HepG2 (cell line): ENCODE measurements around the gene B4GALT5. TPM values are rescaled to one million over a fixed set of nuclear protein-coding genes. Genes with fewer than 3 reads are reported as not detected.

Experiments
- ASH2L ChIP-seq: fragments of 300-600, 200-600 bp; sonication (generic); IDR thresholded peaks from 2 replicates; pipeline ENCODE4 v1.7.0; 2017; ENCODE audit warnings: low read depth, mild to moderate bottlenecking, moderate library complexity, mixed read lengths, low read length; ENCODE audit not compliant: insufficient read length
- EED ChIP-seq: sonication (generic); formaldehyde crosslinking; IDR thresholded peaks from 2 replicates; pipeline ENCODE4 v1.5.0; 2020; ENCODE audit warnings: mild to moderate bottlenecking, missing genetic modification reagents
- KMT2B ChIP-seq: IDR thresholded peaks from 2 replicates; pipeline ENCODE4 v1.6.1; 2016; ENCODE audit warnings: missing genetic modification reagents, missing compliant biosample characterization
- LCORL ChIP-seq, 2 experiments: fragments of 450-650 bp in 1 of 2; sonication (generic) in 1 of 2; formaldehyde crosslinking in 1 of 2; IDR thresholded peaks; 2 replicates each; pipeline versions ENCODE4 v1.5.0 to v1.6.1; 2017 to 2020; ENCODE audit warnings: antibody characterized with exemption in 1 of 2, missing genetic modification reagents in 1 of 2
- MEF2D ChIP-seq: sonication (generic); formaldehyde crosslinking; IDR thresholded peaks from 2 replicates; pipeline ENCODE4 v1.5.1; 2020; ENCODE audit warnings: mild to moderate bottlenecking, missing genetic modification reagents
- MXI1 ChIP-seq: IDR thresholded peaks from 3 replicates; pipeline ENCODE4 v1.6.1; 2012; ENCODE audit warnings: low read depth, low read length, inconsistent platforms, borderline replicate concordance
- NFATC3 ChIP-seq: sonication (generic); formaldehyde crosslinking; IDR thresholded peaks from 2 replicates; pipeline ENCODE4 v1.5.1; 2020; ENCODE audit warnings: mild to moderate bottlenecking, missing genetic modification reagents
- PRDM15 ChIP-seq: sonication (generic); formaldehyde crosslinking; IDR thresholded peaks from 2 replicates; pipeline ENCODE4 v1.4.0; 2020; ENCODE audit warnings: missing genetic modification reagents
- RFXAP ChIP-seq: sonication (generic); formaldehyde crosslinking; IDR thresholded peaks from 2 replicates; pipeline ENCODE4 v1.4.0; 2020; ENCODE audit warnings: missing genetic modification reagents, borderline replicate concordance
- RXRB ChIP-seq: IDR thresholded peaks from 2 replicates; pipeline ENCODE4 v1.6.1; 2016; ENCODE audit warnings: borderline replicate concordance, missing genetic modification reagents, missing compliant biosample characterization
- SAFB2 ChIP-seq: sonication (generic); formaldehyde crosslinking; IDR thresholded peaks from 2 replicates; pipeline ENCODE4 v1.5.1; 2020; ENCODE audit warnings: missing genetic modification reagents, low read depth, mild to moderate bottlenecking, borderline replicate concordance
- SALL1 ChIP-seq: sonication (generic); formaldehyde crosslinking; IDR thresholded peaks from 2 replicates; pipeline ENCODE4 v1.8.0; 2022; ENCODE audit warnings: mild to moderate bottlenecking, missing genetic modification reagents
- SMC3 ChIP-seq: IDR thresholded peaks from 2 replicates; pipeline ENCODE4 v1.6.1; 2011; ENCODE audit warnings: low read length, improper control_type of control experiment
- SP140L ChIP-seq: sonication (generic); formaldehyde crosslinking; IDR thresholded peaks from 2 replicates; pipeline ENCODE4 v1.4.0; 2020; ENCODE audit warnings: missing genetic modification reagents, borderline replicate concordance
- ZBTB33 ChIP-seq: sonication (generic); formaldehyde crosslinking; IDR thresholded peaks from 2 replicates; pipeline ENCODE4 v1.4.0; 2020; ENCODE audit warnings: missing genetic modification reagents
- ZFY ChIP-seq: sonication (generic); formaldehyde crosslinking; IDR thresholded peaks from 2 replicates; pipeline ENCODE4 v1.4.0; 2020; ENCODE audit warnings: missing genetic modification reagents
- ZNF121 ChIP-seq: sonication (generic); formaldehyde crosslinking; IDR thresholded peaks from 2 replicates; pipeline ENCODE4 v1.5.0; 2020; ENCODE audit warnings: mild to moderate bottlenecking, missing genetic modification reagents
- ZNF230 ChIP-seq: sonication (generic); formaldehyde crosslinking; IDR thresholded peaks from 2 replicates; pipeline ENCODE4 v1.4.0; 2020; ENCODE audit warnings: mild to moderate bottlenecking, missing genetic modification reagents
- ZNF24 ChIP-seq: fragments of 450-650 bp; IDR thresholded peaks from 2 replicates; pipeline ENCODE4 v1.6.1; 2017; ENCODE audit warnings: antibody characterized with exemption, mild to moderate bottlenecking
- ZNF263 ChIP-seq: sonication (generic); formaldehyde crosslinking; IDR thresholded peaks from 2 replicates; pipeline ENCODE4 v1.4.0; 2020; ENCODE audit warnings: missing genetic modification reagents
- ZNF580 ChIP-seq: IDR thresholded peaks from 2 replicates; pipeline ENCODE4 v1.6.1; 2016; ENCODE audit warnings: low read depth, borderline replicate concordance
- ZNF644 ChIP-seq: IDR thresholded peaks from 2 replicates; pipeline ENCODE4 v1.6.1; 2016; ENCODE audit warnings: low read depth
- ZNF83 ChIP-seq: sonication (generic); formaldehyde crosslinking; IDR thresholded peaks from 2 replicates; pipeline ENCODE4 v1.4.0; 2020; ENCODE audit warnings: missing genetic modification reagents, mild to moderate bottlenecking, borderline replicate concordance
- polyA plus RNA-seq, 8 experiments: library from polyadenylated mRNA; depleted of rRNA in 3 of 8; stranded (reverse) in 7 of 8; unstranded in 1 of 8; fragments of >200 nt; fragmentation: Illumina TruSeq in 4 of 8; extraction: Trizol in 4 of 8; gene quantifications; 2 replicates each; pipeline versions ENCODE4 v1.2.1 to v1.2.3, GENCODE V29; 2011 to 2016; ENCODE audit warnings: low read depth in 4 of 8, missing spikeins in 1 of 8, mixed read lengths in 1 of 8; ENCODE audit not compliant: insufficient read depth in 1 of 8
- total RNA-seq, 5 experiments: library from RNA; depleted of rRNA; stranded (reverse); fragments of >200 nt; fragmentation: Illumina TruSeq; extraction: Trizol; gene quantifications; 2 replicates each; pipeline ENCODE4 v1.2.3, GENCODE V29; 2016; ENCODE audit warnings: low read depth in 1 of 5
- TF ChIP-seq, protein P1 (sequence below): sonication (generic); formaldehyde crosslinking; IDR thresholded peaks from 2 replicates; pipeline ENCODE4 v1.5.0; 2020; ENCODE audit warnings: mild to moderate bottlenecking, missing genetic modification reagents, borderline replicate concordance

B4GALT5 gene
- total and polyA plus RNA-seq, 2 of the 13 experiments (the other 11 are each of a cell fraction or from before 2014, with no cell fraction given): 27.3 to 30.9 TPM

DNA sequence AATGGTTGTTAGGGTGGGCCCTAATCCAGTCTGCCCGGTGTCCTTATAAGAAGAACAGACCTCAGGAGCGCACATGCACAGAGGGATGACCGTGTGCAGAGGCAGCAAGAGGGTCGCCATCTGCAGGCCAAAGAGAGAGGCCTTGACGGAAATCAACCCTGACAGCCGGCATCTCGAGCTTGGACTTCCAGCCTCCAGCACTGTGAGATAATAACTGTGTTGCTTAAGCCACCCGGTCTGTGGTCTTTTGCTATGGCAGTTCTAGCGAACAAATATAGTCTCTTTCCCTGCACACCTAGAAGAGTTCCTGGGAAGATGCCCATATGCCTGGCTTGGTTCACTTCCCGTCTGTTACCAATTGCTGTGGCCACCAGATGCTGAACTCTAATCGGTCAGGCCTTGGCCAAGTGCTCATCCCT is 110.5 kb downstream of the B4GALT5 start (continued):
- TF ChIP-seq ZNF580 (CRISPR knock-in tag) (no peak), ZNF230 (CRISPR knock-in tag) (peak; percentile 60; the same call in 1 of the 2 replicates), PRDM15 (no peak), RFXAP (CRISPR knock-in tag) (peak; percentile 35; the same call in 1 of the 2 replicates), ZFY (peak; percentile 62; the same call in 1 of the 2 replicates), NFATC3 (CRISPR knock-in tag) (no peak), KMT2B (CRISPR knock-in tag) (0 out of 2 replicates have a peak, but pooled peaks have one; percentile 11), SAFB2 (CRISPR knock-in tag) (peak; percentile 48; the same call in 1 of the 2 replicates), MXI1 (no peak), ZNF644 (CRISPR knock-in tag) (peak; percentile 28; the same call in 1 of the 2 replicates), ZNF24 (no peak), SMC3 (peak; percentile 72), ZBTB33 (CRISPR knock-in tag) (no peak), EED (0 out of 2 replicates have a peak, but pooled peaks have one; percentile 3), RXRB (peak; percentile 48; the same call in 1 of the 2 replicates), MEF2D (CRISPR knock-in tag) (no peak), SALL1 (CRISPR knock-in tag) (peak; percentile 72), LCORL (IDR thresholded peaks at IDR 0.05) (no peak), LCORL (CRISPR knock-in tag; IDR thresholded peaks at IDR 0.05) (peak; percentile 52; the same call in 1 of the 2 replicates), SP140L (0 out of 2 replicates have a peak, but pooled peaks have one; percentile 51), ZNF83 (0 out of 2 replicates have a peak, but pooled peaks have one; percentile 9), ZNF263 (CRISPR knock-in tag) (peak; percentile 89), ASH2L (no peak), ZNF121 (CRISPR knock-in tag) (no peak)
- TF ChIP-seq, protein P1, sequence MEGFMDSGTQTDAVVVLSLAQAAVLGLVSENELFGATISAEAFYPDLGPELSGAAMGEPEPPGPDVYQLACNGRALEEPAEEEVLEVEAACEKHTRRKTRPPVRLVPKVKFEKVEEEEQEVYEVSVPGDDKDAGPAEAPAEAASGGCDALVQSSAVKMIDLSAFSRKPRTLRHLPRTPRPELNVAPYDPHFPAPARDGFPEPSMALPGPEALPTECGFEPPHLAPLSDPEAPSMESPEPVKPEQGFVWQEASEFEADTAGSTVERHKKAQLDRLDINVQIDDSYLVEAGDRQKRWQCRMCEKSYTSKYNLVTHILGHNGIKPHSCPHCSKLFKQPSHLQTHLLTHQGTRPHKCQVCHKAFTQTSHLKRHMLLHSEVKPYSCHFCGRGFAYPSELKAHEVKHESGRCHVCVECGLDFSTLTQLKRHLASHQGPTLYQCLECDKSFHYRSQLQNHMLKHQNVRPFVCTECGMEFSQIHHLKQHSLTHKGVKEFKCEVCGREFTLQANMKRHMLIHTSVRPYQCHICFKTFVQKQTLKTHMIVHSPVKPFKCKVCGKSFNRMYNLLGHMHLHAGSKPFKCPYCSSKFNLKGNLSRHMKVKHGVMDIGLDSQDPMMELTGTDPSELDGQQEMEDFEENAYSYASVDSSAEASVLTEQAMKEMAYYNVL (CRISPR knock-in tag): no peak
